Gastrocnemius medialis (tissue), 4 donors: ENCODE results near the gene DNAJC18. TPM values are rescaled to one million over a fixed set of nuclear protein-coding genes. Genes with fewer than 3 reads are reported as not detected.

Experiments
- ATAC-seq, 2 donors: fragments of 150-250 bp; one replicate each; pipeline ENCODE4 v1.9.1; 2016
- DNase-seq, 2 donors: peaks; one replicate each; pipeline ENCODE4 v3.0.0-alpha.2; 2019
- H3K27ac ChIP-seq, 4 donors: fragments of 200-600 bp; sonication (generic); 1 replicate in 1 of 4; 2 replicates in 3 of 4; pipeline ENCODE4 v1.5.1; 2016 to 2018; ENCODE audit warnings: mild to moderate bottlenecking in 2 of 4, moderate library complexity in 1 of 4
- H3K27me3 ChIP-seq, 3 donors: fragments of 200-600 bp; sonication (generic) in 2 of 3; 1 replicate in 1 of 3; 2 replicates in 2 of 3; pipeline versions ENCODE4 v1.5.1 to v1.6.0; 2016 to 2019; ENCODE audit warnings: mild to moderate bottlenecking in 1 of 3, moderate library complexity in 1 of 3
- H3K36me3 ChIP-seq, 2 donors: fragments of 200-600 bp; sonication (generic) in 1 of 2; one replicate each; pipeline ENCODE4 v1.5.1; 2017 to 2018
- H3K4me1 ChIP-seq, 2 donors: fragments of 200-600 bp; sonication (generic) in 1 of 2; one replicate each; pipeline ENCODE4 v1.5.1; 2016 to 2017; ENCODE audit warnings: mild to moderate bottlenecking in 2 of 2
- H3K4me3 ChIP-seq, 4 donors: fragments of 200-600 bp; sonication (generic) in 3 of 4; 1 replicate in 1 of 4; 2 replicates in 3 of 4; pipeline ENCODE4 v1.5.1; 2016 to 2019; ENCODE audit warnings: mild to moderate bottlenecking in 2 of 4
- H3K9me3 ChIP-seq, 3 donors: fragments of 200-600 bp; sonication (generic) in 2 of 3; 1 replicate in 1 of 3; 2 replicates in 2 of 3; pipeline ENCODE4 v1.5.1; 2016 to 2019
- POLR2A ChIP-seq, 2 donors: fragments of 450-650 bp; IDR thresholded peaks; one replicate each; pipeline ENCODE4 v1.6.1; 2017; ENCODE audit warnings: antibody characterized with exemption in 2 of 2, mild to moderate bottlenecking in 2 of 2, moderate library complexity in 2 of 2
- in situ Hi-C, 4 donors: fragments of 200-750 bp; cut with MboI; loops; one replicate each; pipeline versions ENCODE4 v1.15.0 to v1.8.0; 2017; ENCODE audit warnings: low sequenced_read_pairs in 4 of 4
- intact Hi-C: fragments of 100-400 bp; cut with DNase I; formaldehyde crosslinking; loops from one replicate; pipeline ENCODE4 v1.15.1; 2023; ENCODE audit warnings: low total_unique reads
- total RNA-seq, 4 donors: library from RNA; depleted of rRNA; stranded (reverse); fragments of >200 nt; gene quantifications; one replicate each; pipeline versions ENCODE4 v1.1.0 to v1.2.3, GENCODE V29; 2016
- TF ChIP-seq, protein P1 (sequence below), 5 experiments: fragments of 450-650 bp in 3 of 5; fragments of 200-600 bp in 2 of 5; sonication (generic) in 2 of 5; IDR thresholded peaks in 4 of 5; conservative IDR thresholded peaks in 1 of 5; 1 replicate in 4 of 5; 2 replicates in 1 of 5; pipeline ENCODE4 v1.5.1; 2016 to 2019; ENCODE audit warnings: antibody characterized with exemption in 5 of 5, mild to moderate bottlenecking in 3 of 5, moderate library complexity in 3 of 5

Gene DNAJC18
- total RNA-seq, 4 donors from 2014 or later: 5.1 to 21.7 (median 13.3) TPM

DNA sequence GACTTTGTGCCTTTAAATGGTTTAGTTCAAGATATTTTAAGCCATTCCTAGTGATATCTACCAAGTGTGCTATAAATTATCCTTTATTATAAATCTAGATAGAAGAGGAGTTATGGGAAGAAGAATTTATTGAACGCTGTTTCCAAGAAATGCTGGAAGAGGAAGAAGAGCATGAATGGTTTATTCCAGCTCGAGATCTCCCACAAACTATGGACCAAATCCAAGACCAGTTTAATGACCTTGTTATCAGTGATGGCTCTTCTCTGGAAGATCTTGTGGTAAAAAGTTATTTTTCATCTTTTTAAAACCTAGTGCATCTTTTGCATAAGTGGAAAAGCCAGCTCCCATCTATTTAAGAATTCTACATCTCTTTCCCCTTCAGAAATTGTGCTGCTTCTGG is 74.9 kb downstream of the DNAJC18 start:
- peaks cover 0 to 46% of the 10 kb centered on the region in 2 donors for H3K36me3 ChIP-seq
- DNase-seq (no peak), ATAC-seq (no peak)
- no peaks in the 10 kb centered on the region for H3K9me3 ChIP-seq
- in situ Hi-C loops (no loop called here), intact Hi-C loops (no loop called here)
- no peak overlapping the region for H3K4me3 ChIP-seq
- no peaks in the 10 kb centered on the region for H3K27me3 ChIP-seq
- H3K27ac ChIP-seq: no peak overlapping the region
- peaks cover 14 to 18% of the 10 kb centered on the region in 2 donors for H3K4me1 ChIP-seq
- TF ChIP-seq, protein P1, sequence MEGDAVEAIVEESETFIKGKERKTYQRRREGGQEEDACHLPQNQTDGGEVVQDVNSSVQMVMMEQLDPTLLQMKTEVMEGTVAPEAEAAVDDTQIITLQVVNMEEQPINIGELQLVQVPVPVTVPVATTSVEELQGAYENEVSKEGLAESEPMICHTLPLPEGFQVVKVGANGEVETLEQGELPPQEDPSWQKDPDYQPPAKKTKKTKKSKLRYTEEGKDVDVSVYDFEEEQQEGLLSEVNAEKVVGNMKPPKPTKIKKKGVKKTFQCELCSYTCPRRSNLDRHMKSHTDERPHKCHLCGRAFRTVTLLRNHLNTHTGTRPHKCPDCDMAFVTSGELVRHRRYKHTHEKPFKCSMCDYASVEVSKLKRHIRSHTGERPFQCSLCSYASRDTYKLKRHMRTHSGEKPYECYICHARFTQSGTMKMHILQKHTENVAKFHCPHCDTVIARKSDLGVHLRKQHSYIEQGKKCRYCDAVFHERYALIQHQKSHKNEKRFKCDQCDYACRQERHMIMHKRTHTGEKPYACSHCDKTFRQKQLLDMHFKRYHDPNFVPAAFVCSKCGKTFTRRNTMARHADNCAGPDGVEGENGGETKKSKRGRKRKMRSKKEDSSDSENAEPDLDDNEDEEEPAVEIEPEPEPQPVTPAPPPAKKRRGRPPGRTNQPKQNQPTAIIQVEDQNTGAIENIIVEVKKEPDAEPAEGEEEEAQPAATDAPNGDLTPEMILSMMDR (IDR thresholded peaks at IDR 0.05 in 4 of 5, conservative IDR thresholded peaks at IDR 0.05 in 1 of 5): no peak
- no peak for TF ChIP-seq POLR2A (IDR thresholded peaks at IDR 0.05)

DNA sequence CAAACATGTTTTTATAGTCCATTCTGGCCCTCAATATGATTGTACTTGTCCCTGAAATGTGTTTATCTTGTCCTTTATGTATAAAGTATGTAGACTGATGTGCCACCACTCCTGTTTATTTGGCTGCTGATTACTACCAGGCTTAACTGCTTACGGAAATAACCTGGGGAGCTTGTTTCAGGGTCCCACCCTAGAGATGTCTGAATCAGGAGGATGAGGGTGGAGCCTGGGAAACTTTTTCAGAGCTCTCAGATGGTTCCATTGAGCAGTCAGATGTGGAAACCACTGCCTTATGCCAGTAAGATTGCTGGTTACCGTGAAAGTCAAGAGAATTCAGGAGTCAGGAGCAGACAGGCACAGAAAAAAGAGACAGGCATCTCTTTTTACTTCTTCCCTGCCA is 75.4 kb downstream of the DNAJC18 start:
- H3K9me3 ChIP-seq: no peaks in the 10 kb centered on the region
- intact Hi-C loops (no loop called here), in situ Hi-C loops (no loop called here)
- TF ChIP-seq POLR2A (IDR thresholded peaks at IDR 0.05): no peak
- TF ChIP-seq, protein P1 (IDR thresholded peaks at IDR 0.05 in 4 of 5, conservative IDR thresholded peaks at IDR 0.05 in 1 of 5): no peak
- DNase-seq: no peak
- H3K4me3 ChIP-seq: no peak overlapping the region
- no peak overlapping the region for H3K27ac ChIP-seq
- H3K36me3 ChIP-seq: peaks cover 0 to 46% of the 10 kb centered on the region in 2 donors
- ATAC-seq: no peak
- H3K27me3 ChIP-seq: no peaks in the 10 kb centered on the region
- peaks cover 9 to 13% of the 10 kb centered on the region in 2 donors for H3K4me1 ChIP-seq

DNA sequence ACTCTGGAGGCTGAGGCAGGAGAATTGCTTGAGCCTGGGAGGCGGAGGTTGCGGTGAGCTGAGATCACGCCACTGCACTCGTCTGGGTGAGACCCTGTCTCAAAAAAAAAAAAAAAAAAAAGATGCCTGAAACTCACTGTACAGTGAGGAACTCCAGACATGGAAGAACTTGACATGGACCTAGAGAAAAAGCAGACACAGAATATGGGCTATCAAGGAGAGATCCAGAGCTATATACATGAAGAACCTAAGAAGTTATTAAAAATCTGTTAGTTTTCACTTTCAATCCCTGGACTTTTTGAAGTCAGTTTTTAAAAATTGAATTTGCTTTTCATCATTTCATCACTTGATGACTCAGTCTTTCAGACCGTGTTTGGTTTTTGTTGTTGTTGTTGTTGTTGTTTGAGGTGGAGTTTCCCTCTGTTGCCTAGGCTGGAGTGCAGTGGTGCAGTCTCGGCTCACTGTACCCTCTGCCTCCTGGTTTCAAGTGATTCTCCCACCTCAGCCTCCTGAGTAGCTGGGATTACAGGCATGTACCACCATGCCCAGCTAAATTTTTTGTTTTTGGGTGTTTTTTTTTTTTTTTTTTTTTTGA is 77.4 kb downstream of the DNAJC18 start:
- intact Hi-C loops: no loop called here
- in situ Hi-C loops: no loop called here
- Histone ChIP-seq H3K27ac (no peak overlapping the region), H3K36me3 (peaks cover 0 to 39% of the 10 kb centered on the region in 2 donors), H3K4me3 (no peak overlapping the region), H3K27me3 (no peaks in the 10 kb centered on the region), H3K9me3 (no peaks in the 10 kb centered on the region), H3K4me1 (peaks cover 5 to 6% of the 10 kb centered on the region in 2 donors)
- DNase-seq (no peak), ATAC-seq (no peak)
- TF ChIP-seq POLR2A (IDR thresholded peaks at IDR 0.05): no peak
- TF ChIP-seq, protein P1 (IDR thresholded peaks at IDR 0.05 in 4 of 5, conservative IDR thresholded peaks at IDR 0.05 in 1 of 5): no peak

DNA sequence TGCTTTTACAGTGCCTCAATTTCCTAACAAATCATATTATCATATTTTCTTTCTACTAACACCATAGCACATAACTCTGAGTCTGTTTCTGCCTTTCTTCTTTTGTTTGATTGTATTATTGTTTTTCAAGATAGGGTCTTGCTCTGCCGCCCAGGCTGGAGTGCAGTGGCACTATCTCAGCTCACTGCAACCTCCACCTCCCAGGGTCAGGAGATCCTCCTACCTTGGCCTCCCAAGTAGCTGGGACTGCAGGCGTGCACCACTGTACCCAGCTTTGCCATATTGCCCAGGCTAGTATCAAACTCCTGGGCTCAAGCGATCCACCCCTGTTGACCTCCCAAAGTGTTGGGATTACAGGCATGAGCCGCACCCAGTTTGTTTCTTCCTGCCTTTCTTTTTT is 78.9 kb downstream of the DNAJC18 start:
- DNase-seq (no peak), ATAC-seq (no peak)
- intact Hi-C loops: no loop called here
- Histone ChIP-seq H3K4me1 (peaks cover 5 to 6% of the 10 kb centered on the region in 2 donors), H3K27me3 (no peaks in the 10 kb centered on the region), H3K4me3 (no peak overlapping the region), H3K9me3 (no peaks in the 10 kb centered on the region), H3K27ac (no peak overlapping the region), H3K36me3 (peaks cover 0 to 23% of the 10 kb centered on the region in 2 donors)
- TF ChIP-seq POLR2A (IDR thresholded peaks at IDR 0.05): no peak
- TF ChIP-seq, protein P1 (IDR thresholded peaks at IDR 0.05 in 4 of 5, conservative IDR thresholded peaks at IDR 0.05 in 1 of 5): no peak
- in situ Hi-C loops: no loop called here

Other genes starting within 250 kb of the DNAJC18 start
- gene SIL1, start 241.2 kb downstream of the DNAJC18 start, total RNA-seq: 10 to 100 TPM; 36.6 to 52.6 (median 48.2) TPM
- 100 to 1,000 TPM; 115 to 188 (median 156) TPM for gene MATR3, start 145.8 kb downstream of the DNAJC18 start, total RNA-seq
- 100 to 1,000 TPM; 111 to 148 (median 126) TPM for gene PAIP2, start 97.7 kb downstream of the DNAJC18 start, total RNA-seq
- gene SLC23A1, start 56.2 kb downstream of the DNAJC18 start, total RNA-seq: not detected
- gene MZB1, start 49.6 kb downstream of the DNAJC18 start, total RNA-seq: under 1 TPM in 1 of 4 donors, not detected in 3; 0.46 TPM
- 10 to 100 TPM; 26.8 to 81.4 (median 52.9) TPM for gene PROB1, start 44.4 kb downstream of the DNAJC18 start, total RNA-seq
- 10 to 100 TPM in 3 of 4 donors, 1 to 10 TPM in 1; 6.8 to 24.1 (median 12.5) TPM for gene SPATA24, start 35.4 kb downstream of the DNAJC18 start, total RNA-seq
- gene ECSCR, start 23.2 kb upstream of the DNAJC18 start, total RNA-seq: 1 to 10 TPM; 5.4 to 8.9 (median 6.9) TPM
- not detected for gene SMIM33, start 31.5 kb upstream of the DNAJC18 start, total RNA-seq
- gene STING1, start 43.2 kb upstream of the DNAJC18 start, total RNA-seq: 10 to 100 TPM; 10.1 to 12.5 (median 10.9) TPM
- gene UBE2D2, start 121.8 kb upstream of the DNAJC18 start, total RNA-seq: 100 to 1,000 TPM in 3 of 4 donors, 10 to 100 TPM in 1; 98.5 to 199 (median 131) TPM
- 10 to 100 TPM; 38.5 to 83.8 (median 60.9) TPM for gene CXXC5, start 208.8 kb upstream of the DNAJC18 start, total RNA-seq